Measurements from ENCODE around the gene RFC1. TPM values are rescaled to one million over a fixed set of nuclear protein-coding genes. Genes with fewer than 3 reads are reported as not detected.
"Not testable (repeated sequence)": the region's sequence is repeated elsewhere in the genome, so short reads cannot be mapped to it uniquely, and the experiment has no call there.

Gene RFC1
- polyA plus RNA-seq, 1 of the 3 experiments (the other 2 are of a cell fraction), result 14.9 TPM

DNA sequence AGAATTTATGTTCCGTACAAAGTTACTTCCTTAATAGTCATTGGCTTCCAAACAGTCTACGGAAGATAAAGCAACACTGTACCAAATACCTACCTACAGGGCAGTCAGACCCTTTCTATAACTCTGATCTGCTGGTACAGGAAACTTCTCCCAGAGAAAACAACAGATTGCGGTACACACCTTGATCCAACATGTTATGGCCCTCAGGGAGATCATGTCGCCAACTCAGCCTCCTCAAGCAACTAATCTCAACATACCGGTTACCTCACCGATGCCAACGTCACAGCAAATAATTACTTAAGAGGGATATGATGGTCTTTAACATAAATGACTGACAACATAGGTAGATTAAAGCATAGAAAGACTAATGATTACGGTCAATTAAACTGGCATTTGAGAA lies 70.4 kb downstream of the RFC1 start:
- TF ChIP-seq MAX (IDR thresholded peaks at IDR 0.05; ENCODE audit: low read depth) (no peak), RAD21 (IDR thresholded peaks at IDR 0.05; ENCODE audit: low read length) (no peak), JUND (IDR thresholded peaks at IDR 0.05) (no peak), MXI1 (IDR thresholded peaks at IDR 0.05; ENCODE audit: low read depth, low read length) (no peak), GATA2 (CRISPR knock-in tag; IDR thresholded peaks at IDR 0.05) (no peak), EP300 (IDR thresholded peaks at IDR 0.05; ENCODE audit: borderline replicate concordance in 1 of 2, low read depth in 1 of 2, low read length in 1 of 2) (no peak), FOXJ3 (CRISPR knock-in tag; IDR thresholded peaks at IDR 0.05) (no peak), POLR2AphosphoS5 (IDR thresholded peaks at IDR 0.05; ENCODE audit: low read depth, low read length) (no peak), YY1 (IDR thresholded peaks at IDR 0.05; ENCODE audit: low read depth) (no peak), TEAD4 (IDR thresholded peaks at IDR 0.05; ENCODE audit: borderline replicate concordance, insufficient read depth) (no peak), FOSL2 (IDR thresholded peaks at IDR 0.05; ENCODE audit: borderline replicate concordance, low read depth) (no peak), ELF1 (IDR thresholded peaks at IDR 0.05) (no peak), FOXM1 (IDR thresholded peaks at IDR 0.05; ENCODE audit: low read depth) (no peak), USF1 (IDR thresholded peaks at IDR 0.05; ENCODE audit: borderline replicate concordance, low read depth) (no peak), ZBTB33 (IDR thresholded peaks at IDR 0.05; ENCODE audit: borderline replicate concordance, low read depth) (no peak), SMC3 (IDR thresholded peaks at IDR 0.05; ENCODE audit: low read depth, low read length) (no peak)
- TF ChIP-seq, protein P1, sequence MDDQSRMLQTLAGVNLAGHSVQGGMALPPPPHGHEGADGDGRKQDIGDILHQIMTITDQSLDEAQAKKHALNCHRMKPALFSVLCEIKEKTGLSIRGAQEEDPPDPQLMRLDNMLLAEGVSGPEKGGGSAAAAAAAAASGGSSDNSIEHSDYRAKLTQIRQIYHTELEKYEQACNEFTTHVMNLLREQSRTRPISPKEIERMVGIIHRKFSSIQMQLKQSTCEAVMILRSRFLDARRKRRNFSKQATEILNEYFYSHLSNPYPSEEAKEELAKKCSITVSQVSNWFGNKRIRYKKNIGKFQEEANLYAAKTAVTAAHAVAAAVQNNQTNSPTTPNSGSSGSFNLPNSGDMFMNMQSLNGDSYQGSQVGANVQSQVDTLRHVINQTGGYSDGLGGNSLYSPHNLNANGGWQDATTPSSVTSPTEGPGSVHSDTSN (IDR thresholded peaks at IDR 0.05), result no peak
- Histone ChIP-seq H3K9me2 (no peaks in the 10 kb centered on the region), H3F3A (replicated peaks; ENCODE audit: insufficient read depth) (no peaks in the 10 kb centered on the region), H4K20me1 (ENCODE audit: insufficient read depth) (no peaks in the 10 kb centered on the region), H3K4me3 (ENCODE audit: low read depth in 2 of 2, low read length in 1 of 2) (no peak overlapping the region), H3K79me2 (ENCODE audit: insufficient read depth) (no peaks in the 10 kb centered on the region), H3K9me3 (no peaks in the 10 kb centered on the region), H3K27me3 (ENCODE audit: insufficient read depth) (no peaks in the 10 kb centered on the region), H3K36me3 (replicated peaks in 1 of 2; ENCODE audit: control insufficient read depth in 1 of 2, insufficient read depth in 2 of 2, low read length in 1 of 2) (peaks cover 50 to 69% of the 10 kb centered on the region in 2 experiments), H3K27ac (ENCODE audit: low read depth in 2 of 2, low read length in 1 of 2) (no peak overlapping the region), H3K4me1 (ENCODE audit: control insufficient read depth in 1 of 2, insufficient read depth in 2 of 2, low read depth in 1 of 2, low read length in 1 of 2) (no peaks in the 10 kb centered on the region), H3K9ac (no peak overlapping the region), H3K4me2 (no peak overlapping the region), H2AFZ (ENCODE audit: low read depth) (no peak overlapping the region)
- no peak for DNase-seq
- POLR2A ChIA-PET, result no interaction called here
- CTCF ChIA-PET, result no interaction called here
- WGBS (ENCODE audit: low lambda C conversion rate), result over 99% methylated on average over 8 of the region's 8 CpGs

GRCh38 chr4:39292433-39292832 lies 73.7 kb downstream of the RFC1 start:
- CTCF ChIA-PET, POLR2A ChIA-PET, H3K9ac ChIP-seq: not testable (repeated sequence)

More at GRCh38 chr4:39292433-39292832, 73.7 kb downstream of the RFC1 start:
- H2AFZ ChIP-seq (ENCODE audit: low read depth); H3K4me1 ChIP-seq (ENCODE audit: control insufficient read depth in 1 of 2, insufficient read depth in 2 of 2, low read depth in 1 of 2, low read length in 1 of 2); H3F3A ChIP-seq (replicated peaks; ENCODE audit: insufficient read depth); H3K9me2 ChIP-seq; DNase-seq; H3K27me3 ChIP-seq (ENCODE audit: insufficient read depth); H3K79me2 ChIP-seq (ENCODE audit: insufficient read depth); H3K4me2 ChIP-seq; H3K9me3 ChIP-seq; H3K27ac ChIP-seq (ENCODE audit: low read depth in 2 of 2, low read length in 1 of 2); H3K4me3 ChIP-seq (ENCODE audit: low read depth in 2 of 2, low read length in 1 of 2); H4K20me1 ChIP-seq (ENCODE audit: insufficient read depth): not testable (repeated sequence)
- H3K36me3 ChIP-seq (replicated peaks in 1 of 2; ENCODE audit: control insufficient read depth in 1 of 2, insufficient read depth in 2 of 2, low read length in 1 of 2), result peaks cover 64 to 67% of the 10 kb centered on the region in 2 experiments
- 94% methylated on average over 5 of the region's 5 CpGs for WGBS (ENCODE audit: low lambda C conversion rate)
